ENCODE data around the gene LHPP.

- TF ChIP-seq CTCF (conservative IDR thresholded peaks at IDR 0.05; ENCODE audit: low read depth, low read length) (no peak), EZH2phosphoT487 (IDR thresholded peaks at IDR 0.05; ENCODE audit: borderline replicate concordance, low read length) (no peak), EZH2 (IDR thresholded peaks at IDR 0.05; ENCODE audit: low read length, unreplicated experiment) (no peak)
Measured at GRCh38 chr10:124626759-124627380, 165.2 kb downstream of the LHPP start.
